Measurements from ENCODE around the gene TANGO6. TPM values are rescaled to one million over a fixed set of nuclear protein-coding genes. Genes with fewer than 3 reads are reported as not detected.

Gene TANGO6
- polyA plus RNA-seq, 1 donor (not counting 4 experiments of a cell fraction or from before 2014, with no cell fraction given): 13.1 TPM

DNA sequence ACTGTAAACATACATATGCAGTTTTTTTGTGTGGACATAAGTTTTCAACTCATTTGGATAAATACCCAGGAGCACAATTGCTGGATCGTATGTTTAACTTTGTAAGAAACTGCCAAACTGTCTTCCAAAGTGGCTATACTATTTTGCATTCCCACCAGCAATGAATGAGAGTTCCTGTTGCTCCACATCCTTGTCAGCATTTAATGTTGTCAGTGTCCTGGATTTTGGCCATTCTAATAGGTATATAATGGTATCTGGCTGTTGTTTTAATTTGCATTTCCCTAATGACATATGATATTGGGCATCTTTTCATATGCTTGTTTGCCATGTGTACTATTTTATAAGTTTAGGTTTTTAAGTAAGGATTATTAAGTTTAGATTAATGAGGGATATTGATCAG is 14.1 kb downstream of the TANGO6 start:
- no peaks in the 10 kb centered on the region for H3K27me3 ChIP-seq (ENCODE audit: control insufficient read depth, extremely low read depth, insufficient read depth, low read length)
- FAIRE-seq (no peak), DNase-seq (ENCODE audit: low read depth, low spot score) (no peak)
- H3K9ac ChIP-seq (ENCODE audit: control insufficient read depth, extremely low read depth, insufficient read depth, low read length): no peak overlapping the region
- dilution Hi-C loops (cut with MboI; ENCODE audit: extremely low pct_ligation_motif_present, low sequenced_read_pairs): no loop called here
- H2AFZ ChIP-seq (ENCODE audit: control insufficient read depth, low read length): no peak overlapping the region
- no peak overlapping the region for H3K27ac ChIP-seq (ENCODE audit: control insufficient read depth, insufficient read depth, low read length)
- no peaks in the 10 kb centered on the region for H3K9me1 ChIP-seq (ENCODE audit: control insufficient read depth, extremely low read depth, insufficient read depth, low read length)
- H3K4me2 ChIP-seq (ENCODE audit: control insufficient read depth, extremely low read depth, insufficient read depth, low read depth, low read length): no peak overlapping the region
- peaks cover 9% of the 10 kb centered on the region for H3K79me2 ChIP-seq (ENCODE audit: control insufficient read depth, insufficient read depth, low read length)
- H4K20me1 ChIP-seq (ENCODE audit: control insufficient read depth, extremely low read depth, insufficient read depth, low read length): no peaks in the 10 kb centered on the region
- no peaks in the 10 kb centered on the region for H3K4me1 ChIP-seq (ENCODE audit: control insufficient read depth, extremely low read depth, insufficient read depth, low read length)
- H3K4me3 ChIP-seq (ENCODE audit: control insufficient read depth in 2 of 3, extremely low read depth in 1 of 3, insufficient read depth in 2 of 3, low read depth in 1 of 3, low read length in 3 of 3): no peak overlapping the region
- TF ChIP-seq CTCF (optimal IDR thresholded peaks at IDR 0.05 in 1 of 3, IDR thresholded peaks at IDR 0.05 in 1 of 3, conservative IDR thresholded peaks at IDR 0.05 in 1 of 3; ENCODE audit: extremely low read depth in 1 of 3, insufficient read depth in 2 of 3, low read length in 3 of 3): no peak
- TF ChIP-seq EZH2 (IDR thresholded peaks at IDR 0.05; ENCODE audit: low read length): no peak
- H3K36me3 ChIP-seq (ENCODE audit: control insufficient read depth in 2 of 2, extremely low read depth in 1 of 2, insufficient read depth in 2 of 2, low read length in 2 of 2): peaks cover 0 to 11% of the 10 kb centered on the region in 2 experiments
- no peaks in the 10 kb centered on the region for H3K9me3 ChIP-seq (ENCODE audit: control insufficient read depth, low read depth, low read length)

GRCh38 chr16:68859828-68860227 is 16.5 kb downstream of the TANGO6 start:
- H3K27ac ChIP-seq (ENCODE audit: control insufficient read depth, insufficient read depth, low read length): no peak overlapping the region
- H3K36me3 ChIP-seq (ENCODE audit: control insufficient read depth in 2 of 2, extremely low read depth in 1 of 2, insufficient read depth in 2 of 2, low read length in 2 of 2): peaks cover 12 to 13% of the 10 kb centered on the region in 2 experiments
- no peaks in the 10 kb centered on the region for H4K20me1 ChIP-seq (ENCODE audit: control insufficient read depth, extremely low read depth, insufficient read depth, low read length)
- peaks cover 7% of the 10 kb centered on the region for H3K79me2 ChIP-seq (ENCODE audit: control insufficient read depth, insufficient read depth, low read length)
- H2AFZ ChIP-seq (ENCODE audit: control insufficient read depth, low read length): no peak overlapping the region
- no peaks in the 10 kb centered on the region for H3K27me3 ChIP-seq (ENCODE audit: control insufficient read depth, extremely low read depth, insufficient read depth, low read length)
- DNase-seq (ENCODE audit: low read depth, low spot score) (no peak), FAIRE-seq (no peak)
- H3K9ac ChIP-seq (ENCODE audit: control insufficient read depth, extremely low read depth, insufficient read depth, low read length): no peak overlapping the region
- TF ChIP-seq CTCF (optimal IDR thresholded peaks at IDR 0.05 in 1 of 3, IDR thresholded peaks at IDR 0.05 in 1 of 3, conservative IDR thresholded peaks at IDR 0.05 in 1 of 3; ENCODE audit: extremely low read depth in 1 of 3, insufficient read depth in 2 of 3, low read length in 3 of 3) (no peak), EZH2 (IDR thresholded peaks at IDR 0.05; ENCODE audit: low read length) (no peak)
- no peak overlapping the region for H3K4me2 ChIP-seq (ENCODE audit: control insufficient read depth, extremely low read depth, insufficient read depth, low read depth, low read length)
- no peak overlapping the region for H3K4me3 ChIP-seq (ENCODE audit: control insufficient read depth in 2 of 3, extremely low read depth in 1 of 3, insufficient read depth in 2 of 3, low read depth in 1 of 3, low read length in 3 of 3)
- no peaks in the 10 kb centered on the region for H3K9me1 ChIP-seq (ENCODE audit: control insufficient read depth, extremely low read depth, insufficient read depth, low read length)
- H3K9me3 ChIP-seq (ENCODE audit: control insufficient read depth, low read depth, low read length): no peaks in the 10 kb centered on the region
- dilution Hi-C loops (cut with MboI; ENCODE audit: extremely low pct_ligation_motif_present, low sequenced_read_pairs): no loop called here
- no peaks in the 10 kb centered on the region for H3K4me1 ChIP-seq (ENCODE audit: control insufficient read depth, extremely low read depth, insufficient read depth, low read length)

Data from keratinocyte (primary cell).